ENCODE data around the gene DOCK3. TPM values are rescaled to one million over a fixed set of nuclear protein-coding genes. Genes with fewer than 3 reads are reported as not detected.
"Not testable (repeated sequence)": the region's sequence is repeated elsewhere in the genome, so short reads cannot be mapped to it uniquely, and the experiment has no call there.

Gene DOCK3
- total RNA-seq, 1 donor from 2014 or later, result 1.3 TPM

DNA sequence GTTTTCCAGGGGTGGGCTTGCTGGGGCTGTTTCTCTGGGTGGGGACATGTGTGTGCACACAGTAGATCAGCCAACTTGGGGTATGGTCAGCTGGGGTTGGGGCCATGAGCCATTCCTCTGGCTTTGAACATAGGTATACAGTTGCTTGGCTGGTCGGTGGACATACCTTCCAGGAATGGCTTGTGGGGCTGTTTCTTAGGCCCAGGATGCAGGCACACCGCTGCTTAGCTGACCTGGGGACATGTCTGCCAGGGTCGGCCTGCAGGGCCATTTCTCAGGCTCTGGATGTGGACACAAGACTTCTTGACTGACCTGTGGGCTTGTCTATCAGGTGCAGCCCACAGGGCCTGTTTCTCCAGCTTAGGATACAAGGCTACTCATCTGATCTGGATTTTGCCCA, 130.6 kb downstream of the DOCK3 start:
- DNase-seq (ENCODE audit: low spot score), result no peak

DNA sequence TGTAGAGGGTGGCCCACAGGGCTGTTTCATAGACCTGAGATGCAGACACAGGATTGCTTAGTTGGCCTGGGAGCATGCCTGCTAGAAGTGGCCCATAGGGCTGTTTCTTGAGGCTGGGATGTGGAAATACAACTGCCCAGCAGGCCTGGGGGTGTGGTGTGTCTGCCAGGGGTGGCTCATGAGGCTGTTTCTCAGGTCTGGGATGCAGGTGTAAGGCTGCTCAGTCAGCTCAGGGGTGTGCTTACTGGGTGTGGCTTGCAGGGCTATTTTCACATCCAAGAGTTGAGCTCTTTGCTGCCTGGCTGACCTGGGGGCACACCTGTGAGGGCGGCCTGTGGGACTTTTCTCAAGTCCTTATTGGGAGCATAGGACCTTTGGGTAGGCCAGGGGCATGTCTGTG, 131.3 kb downstream of the DOCK3 start:
- no peak for DNase-seq (ENCODE audit: low spot score)

DNA sequence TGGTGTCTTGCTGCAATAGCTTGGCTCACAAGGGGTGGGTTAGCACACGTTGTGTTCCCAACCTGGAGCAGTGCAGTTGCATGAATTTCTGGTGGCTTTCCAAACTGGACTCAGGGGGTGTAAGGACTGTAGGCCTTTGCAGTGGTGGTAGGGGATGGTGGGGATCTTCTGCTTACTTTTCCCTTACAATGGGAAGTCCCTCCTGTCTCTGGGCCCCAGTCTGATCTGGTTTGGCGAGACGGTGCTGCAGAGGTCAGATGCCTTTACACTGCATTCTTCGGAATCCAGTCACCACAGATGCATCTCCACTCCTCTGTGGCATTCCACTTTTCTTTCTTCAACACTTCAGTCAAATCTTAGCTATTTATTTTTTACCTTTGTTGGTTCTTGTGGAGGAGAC, 132.1 kb downstream of the DOCK3 start:
- DNase-seq (ENCODE audit: low spot score), result no peak

DNA sequence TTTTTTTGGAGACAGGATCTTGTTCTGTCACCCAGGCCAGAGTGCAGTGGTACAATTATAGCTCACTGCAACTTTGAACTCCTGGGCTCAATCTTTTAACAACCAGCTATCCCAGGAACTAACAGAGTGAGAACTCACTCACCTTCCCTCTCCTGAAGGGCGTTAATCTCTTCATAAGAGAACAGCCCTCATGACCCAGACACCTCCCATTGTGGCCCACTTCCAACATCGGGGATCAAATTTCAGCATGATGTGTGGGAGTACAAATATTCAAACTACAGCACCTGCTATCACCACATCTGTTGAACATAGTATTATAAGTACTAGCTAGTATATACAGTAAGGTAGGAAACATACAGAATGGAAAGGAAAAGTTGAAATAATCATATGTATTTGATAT, 132.5 kb downstream of the DOCK3 start:
- DNase-seq (ENCODE audit: low spot score), result no peak

DNA sequence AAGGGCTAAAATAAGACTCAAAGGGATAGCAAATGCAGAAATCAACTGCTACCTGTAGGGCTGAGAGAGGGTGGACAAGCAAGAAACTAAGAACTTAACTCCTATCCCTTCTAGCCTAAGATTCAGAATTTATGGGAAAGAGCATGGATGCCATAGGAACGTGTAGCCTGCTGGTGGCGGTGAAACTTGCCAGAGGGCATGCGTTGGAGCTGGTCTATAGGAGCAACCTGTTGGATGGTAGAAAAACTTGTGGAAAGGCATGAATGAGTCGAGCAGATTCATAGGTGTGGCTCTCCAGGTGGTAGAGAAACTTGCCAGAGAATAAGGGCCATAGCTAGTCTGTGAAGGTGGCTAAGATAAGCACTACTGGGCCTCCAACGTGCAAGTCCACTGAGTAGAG, 137.2 kb downstream of the DOCK3 start:
- DNase-seq (ENCODE audit: low spot score), result no peak

DNA sequence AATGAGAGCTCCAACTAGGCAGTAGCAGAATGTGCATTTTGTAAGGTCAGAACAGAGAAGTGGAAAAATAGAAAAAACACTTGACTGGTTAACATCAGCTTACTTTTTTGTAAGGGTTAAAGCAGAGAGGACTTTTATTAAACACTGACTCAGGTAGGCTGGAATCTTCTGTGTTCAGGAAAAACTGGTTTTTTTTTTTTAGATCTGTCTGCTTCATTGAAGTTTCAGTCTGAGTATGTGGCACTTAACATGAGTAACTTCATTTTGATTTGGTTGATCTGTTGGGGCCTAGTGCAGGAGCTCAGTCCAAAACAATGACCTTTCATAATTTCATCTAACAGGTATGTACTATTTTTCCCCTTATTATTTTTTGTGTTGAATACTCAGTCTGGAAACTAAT, 141.1 kb downstream of the DOCK3 start:
- no peak for DNase-seq (ENCODE audit: low spot score)

DNA sequence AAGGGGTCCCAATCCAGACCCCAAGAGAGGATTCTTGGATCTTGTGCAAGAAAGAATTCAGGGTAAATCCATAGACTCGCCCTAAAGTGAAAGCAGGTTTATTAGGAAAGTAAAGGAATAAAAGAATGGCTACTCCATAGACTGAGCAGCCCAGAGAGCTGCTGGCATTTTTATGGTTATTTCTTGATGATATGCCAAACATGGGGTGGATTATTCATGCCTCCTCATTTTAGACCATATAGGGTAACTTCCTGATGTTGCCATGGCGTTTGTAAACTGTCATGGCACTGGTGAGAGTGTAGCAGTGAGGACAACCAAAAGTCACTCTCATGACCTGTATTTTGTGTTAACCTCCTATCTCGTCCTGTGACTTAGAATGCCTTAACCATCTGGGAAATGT, 142.2 kb downstream of the DOCK3 start:
- no peak for DNase-seq (ENCODE audit: low spot score)

DNA sequence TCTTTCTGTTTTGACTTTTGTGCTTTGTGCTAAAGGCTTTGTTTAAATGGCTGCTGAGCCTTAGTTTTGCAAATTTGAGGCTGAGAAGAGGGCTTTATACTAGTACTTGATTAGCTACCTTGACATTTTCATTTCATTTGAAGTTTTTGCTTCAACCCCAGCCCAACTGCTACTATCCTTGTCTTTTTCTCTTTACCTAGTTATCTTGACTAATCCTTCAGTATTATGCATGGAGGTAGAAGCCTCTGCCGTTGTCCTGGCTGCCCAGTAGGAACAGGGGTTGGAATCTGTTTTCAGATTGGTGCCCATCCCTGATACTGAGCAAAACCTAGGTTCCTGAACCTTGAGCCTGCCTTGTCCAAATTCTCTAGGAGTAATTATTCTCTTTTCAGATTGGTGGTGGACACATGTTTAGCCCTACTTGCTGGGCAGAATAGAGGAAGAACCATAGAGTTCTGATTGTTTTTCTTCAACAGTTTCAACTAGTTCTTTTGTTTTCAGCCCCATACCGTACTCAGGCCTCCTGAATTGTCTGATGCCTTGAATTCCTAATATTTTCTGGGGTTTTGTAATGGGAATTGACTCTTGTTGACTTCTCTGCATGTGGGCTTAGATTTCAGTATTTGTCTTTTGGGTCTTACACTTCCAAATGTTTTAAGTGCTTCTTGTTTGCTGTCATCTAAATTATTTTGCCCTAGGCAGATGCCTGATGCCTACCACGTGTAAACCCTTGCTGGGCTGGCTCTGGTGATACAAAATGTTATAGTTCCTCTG, 143.2 kb downstream of the DOCK3 start:
- no peak for DNase-seq (ENCODE audit: low spot score)

DNA sequence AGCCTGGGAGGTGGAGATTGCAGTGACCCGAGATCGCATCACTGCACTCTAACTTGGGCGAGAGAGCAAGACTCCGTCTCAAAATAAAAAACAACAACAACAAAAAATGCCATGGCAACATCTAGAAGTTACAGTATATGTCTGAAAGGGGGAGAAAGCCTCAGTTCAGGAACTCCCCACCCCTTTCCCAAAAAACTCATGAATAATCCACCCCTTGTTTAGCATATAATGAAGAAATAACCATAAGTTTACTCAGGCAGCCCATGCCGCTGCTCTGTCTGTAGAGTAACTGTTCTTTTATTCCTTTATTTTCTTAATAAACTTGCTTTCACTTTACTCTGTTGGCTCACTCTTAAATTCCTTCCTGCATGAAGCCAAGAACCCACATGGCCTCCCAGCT, 145.2 kb downstream of the DOCK3 start:
- no peak for DNase-seq (ENCODE audit: low spot score)

DNA sequence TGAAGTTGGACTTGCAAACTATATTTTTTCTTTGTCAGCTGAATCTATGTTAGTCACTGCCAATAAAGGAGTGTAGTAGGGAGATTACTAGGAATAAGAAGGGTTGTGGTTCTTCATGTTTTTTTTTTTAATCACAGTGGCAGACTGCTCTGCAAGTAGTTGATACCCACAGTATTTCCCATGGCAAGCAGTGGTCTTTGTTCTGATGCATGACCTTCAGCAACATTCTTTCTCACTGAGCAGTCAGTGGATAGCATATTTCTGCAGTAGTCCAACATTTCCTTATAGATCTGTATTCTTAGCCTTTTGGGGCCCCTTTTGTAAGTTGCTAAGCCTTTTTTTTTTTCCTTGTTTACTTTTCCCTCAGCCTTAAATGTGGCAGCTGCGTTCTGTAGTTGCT, 151.1 kb downstream of the DOCK3 start:
- no peak for DNase-seq (ENCODE audit: low spot score)

DNA sequence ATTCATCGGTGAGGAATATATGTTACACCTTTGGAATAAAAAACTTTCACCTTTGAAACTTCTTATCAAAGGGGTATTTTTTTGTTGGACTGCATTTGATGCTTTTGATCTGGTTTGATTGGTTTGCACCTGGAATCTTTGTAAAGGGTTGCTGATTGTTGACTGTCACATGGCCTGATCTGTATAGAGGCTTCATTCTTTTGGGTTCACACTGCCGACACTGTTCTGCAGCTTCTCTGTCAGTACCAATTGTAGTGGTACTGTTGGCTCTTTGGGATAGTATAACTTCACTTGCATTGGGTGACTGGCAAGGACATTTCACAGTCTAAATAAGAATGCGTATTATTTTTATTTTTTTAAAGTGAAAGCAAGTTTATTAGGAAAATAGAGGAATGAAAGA, 155.7 kb downstream of the DOCK3 start:
- DNase-seq (ENCODE audit: low spot score), result no peak

DNA sequence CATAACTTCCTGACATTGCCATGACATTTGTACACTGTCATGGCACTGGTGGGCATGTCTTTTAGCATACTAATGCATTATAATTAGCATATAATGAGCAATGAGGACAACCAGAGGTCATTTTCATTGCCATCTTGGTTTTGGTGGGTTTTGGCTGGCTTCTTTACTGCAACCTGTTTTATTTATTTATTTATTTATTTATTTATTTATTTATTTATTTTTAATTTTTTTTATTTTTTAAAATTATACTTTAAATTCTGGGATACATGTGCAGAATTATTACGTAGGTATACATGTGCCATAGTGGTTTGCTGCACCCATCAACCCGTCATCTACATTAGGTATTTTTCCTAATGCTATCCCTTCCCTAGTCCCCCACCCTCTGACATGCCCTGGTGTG, 156.3 kb downstream of the DOCK3 start:
- not testable (repeated sequence) for DNase-seq (ENCODE audit: low spot score)

DNA sequence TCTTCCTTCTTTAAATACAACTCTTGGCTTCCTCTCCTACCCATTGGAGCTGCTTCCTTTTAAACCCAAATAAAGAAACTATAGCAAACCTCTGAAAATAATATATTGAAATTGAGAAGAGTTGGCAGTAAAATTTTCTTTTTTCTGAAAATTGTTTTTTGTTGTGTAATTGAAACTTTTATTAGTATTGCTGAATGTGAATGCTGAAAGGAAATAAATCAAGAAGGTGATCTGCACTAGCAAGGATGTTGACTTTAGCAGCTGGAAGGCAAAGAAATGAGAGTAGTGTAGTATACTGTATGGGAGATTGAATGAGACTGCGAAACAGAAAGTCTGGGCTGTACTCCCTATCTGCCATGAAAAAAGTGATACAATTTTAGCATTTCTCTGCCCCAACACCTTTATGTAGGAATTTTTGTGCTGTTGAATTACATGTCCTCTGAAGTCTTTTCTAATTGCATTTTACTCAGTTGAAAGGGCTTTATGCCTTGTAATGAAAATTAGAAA, 166.3 kb downstream of the DOCK3 start:
- DNase-seq (ENCODE audit: low spot score), result no peak

DNA sequence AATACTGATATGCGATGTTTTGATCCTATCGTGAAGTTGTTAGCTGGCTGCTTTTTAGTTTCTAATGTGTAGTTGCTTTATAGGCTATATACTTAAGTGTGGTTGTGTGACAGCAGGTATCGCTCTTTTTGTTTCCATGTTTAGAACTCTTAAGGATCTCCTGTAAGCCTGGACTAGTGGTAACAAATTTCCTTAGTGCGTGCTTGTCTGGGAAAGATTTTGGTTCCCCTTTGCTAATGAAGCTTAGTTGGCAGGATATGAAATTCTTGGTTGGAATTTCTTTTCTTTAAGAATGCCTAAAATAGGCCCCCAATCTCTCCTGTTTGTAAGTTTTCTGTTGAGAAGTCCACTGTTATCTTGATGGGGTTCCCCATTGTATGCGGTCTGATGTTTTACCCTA, 173.6 kb downstream of the DOCK3 start:
- DNase-seq (ENCODE audit: low spot score), result no peak

DNA sequence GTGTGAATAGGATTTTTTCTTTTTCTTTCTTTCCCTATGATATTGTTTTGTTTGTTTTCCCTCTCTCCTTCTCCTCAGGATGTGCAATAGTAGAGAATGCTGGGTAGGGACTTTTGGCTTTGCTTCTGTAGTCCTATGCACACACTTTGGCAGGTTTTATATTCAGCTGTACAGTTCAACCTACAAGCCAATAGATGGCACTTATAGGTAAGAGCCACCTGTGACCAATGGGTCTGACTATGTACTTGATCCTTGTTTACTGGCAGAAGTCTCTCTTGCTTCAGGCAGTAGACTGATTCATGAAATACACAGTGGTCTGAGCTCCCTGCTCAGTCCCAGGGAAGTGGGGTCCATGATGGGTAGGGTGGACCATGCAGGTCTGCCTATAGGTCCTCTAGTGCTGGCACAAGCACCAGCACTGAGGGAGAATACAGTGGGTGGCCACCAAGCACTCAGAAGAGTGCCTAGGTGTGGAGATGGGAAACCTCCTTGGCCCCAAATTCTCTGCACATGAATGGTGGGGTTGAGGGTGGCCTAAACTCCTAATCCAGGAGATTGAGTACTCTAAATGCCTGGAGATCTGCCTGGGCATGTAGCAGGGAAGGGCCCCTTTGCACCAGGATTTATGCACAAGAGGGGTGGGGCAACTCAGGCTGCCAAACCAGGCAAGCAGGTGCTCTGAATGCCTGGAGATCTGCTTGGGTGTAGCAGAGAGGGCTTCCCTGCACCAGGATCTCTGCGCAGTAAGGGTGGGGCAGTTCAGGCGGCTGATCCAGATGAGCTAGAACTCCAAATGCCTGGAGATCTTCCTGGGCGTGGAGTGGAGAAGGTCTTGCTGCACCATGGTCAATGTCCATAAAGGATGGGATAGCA, 176.1 kb downstream of the DOCK3 start:
- no peak for DNase-seq (ENCODE audit: low spot score)

DNA sequence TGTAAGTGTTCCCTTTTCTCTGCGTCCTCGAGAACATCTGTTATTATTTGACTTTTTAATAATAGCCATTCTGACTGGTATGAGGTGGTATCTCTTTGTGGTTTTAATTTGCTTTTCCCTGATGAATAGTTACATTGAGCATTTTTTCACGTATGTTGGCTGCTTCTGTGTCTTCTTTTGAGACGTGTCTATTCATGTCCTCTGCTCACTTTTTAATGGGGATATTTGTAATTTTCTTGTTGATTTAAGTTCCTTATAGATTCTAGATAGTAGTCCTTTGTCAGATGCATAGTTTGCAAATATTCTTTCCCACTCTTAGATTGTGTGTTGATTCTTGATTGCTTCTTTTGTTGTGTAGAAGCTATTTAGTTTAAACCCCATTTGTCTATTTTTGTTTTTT, 179.2 kb downstream of the DOCK3 start:
- no peak for DNase-seq (ENCODE audit: low spot score)

DNA sequence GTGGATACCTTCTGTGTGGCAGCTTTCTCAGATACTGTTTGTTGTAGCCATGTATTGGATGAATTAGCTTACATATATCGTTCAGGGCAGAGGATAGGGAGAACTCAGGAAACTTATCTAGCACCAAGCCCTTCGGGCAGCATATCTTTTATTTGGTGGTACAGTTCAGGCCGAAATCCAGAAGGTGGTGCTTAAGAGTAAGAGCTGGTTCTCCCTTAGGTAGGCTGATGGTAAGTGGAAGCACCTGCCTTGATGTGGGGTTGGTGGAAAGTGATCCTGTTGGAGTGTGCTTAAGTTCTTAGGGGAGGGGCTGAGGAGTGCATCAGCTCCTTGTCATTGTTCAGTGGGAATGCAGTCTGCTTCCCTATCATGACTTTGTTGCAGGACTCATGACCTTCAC, 187.5 kb downstream of the DOCK3 start:
- no peak for DNase-seq (ENCODE audit: low spot score)

DNA sequence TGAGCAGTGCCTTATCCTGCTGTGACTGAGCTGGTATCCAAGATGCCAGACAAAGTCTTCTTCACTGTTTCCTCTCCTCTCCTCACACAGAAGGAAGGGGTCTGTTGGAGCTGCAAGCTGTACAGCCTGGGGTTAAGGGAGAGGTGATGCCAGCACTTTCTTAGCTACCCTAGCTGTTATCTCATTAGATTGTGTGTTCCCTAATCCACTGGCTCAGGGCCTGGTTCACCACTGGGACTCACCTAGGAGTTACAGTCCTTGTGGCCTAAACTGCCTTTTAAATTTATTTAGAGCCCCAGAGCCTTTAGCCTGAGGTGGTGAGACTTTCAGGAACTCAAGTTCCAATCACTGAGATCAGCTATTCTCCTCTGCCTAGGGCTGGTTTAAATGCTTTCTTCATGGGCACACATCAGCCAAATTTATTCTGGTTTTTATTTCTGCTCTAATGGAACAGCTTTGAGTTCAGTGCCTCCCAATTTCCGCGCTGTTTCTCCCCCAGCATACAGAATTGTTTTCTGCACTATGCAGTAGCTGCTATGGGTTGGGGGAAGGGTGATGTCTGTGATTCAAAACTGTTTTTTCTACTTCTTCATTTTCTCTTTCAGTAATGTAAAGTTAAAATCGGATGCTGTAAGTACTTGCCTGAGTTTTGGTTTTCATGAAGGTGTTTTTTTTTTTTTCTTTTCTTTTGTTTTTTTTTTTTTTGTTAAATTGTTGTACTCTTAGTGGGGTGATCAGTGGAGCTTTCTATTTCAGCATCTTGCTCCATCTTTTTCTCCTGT, 198.8 kb downstream of the DOCK3 start:
- no peak for DNase-seq (ENCODE audit: low spot score)

DNA sequence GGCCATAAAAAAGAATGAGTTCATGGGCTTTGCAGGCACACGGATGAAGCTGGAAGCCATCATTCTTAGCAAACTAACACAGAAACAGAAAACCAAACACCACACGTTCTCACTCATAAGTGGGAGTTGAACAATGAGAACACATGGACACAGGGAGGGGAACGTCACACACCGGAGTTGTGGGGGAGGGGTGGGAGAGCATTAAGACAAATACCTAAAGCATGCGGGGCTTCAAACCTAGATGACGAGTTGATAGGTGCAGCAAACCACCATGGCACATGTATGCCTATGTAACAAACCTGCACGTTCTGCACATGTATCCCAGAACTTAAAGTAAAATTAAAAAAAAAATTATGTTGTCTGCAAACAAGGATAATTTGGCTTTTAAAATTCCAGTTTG, 200.1 kb downstream of the DOCK3 start:
- not testable (repeated sequence) for DNase-seq (ENCODE audit: low spot score)

DNA sequence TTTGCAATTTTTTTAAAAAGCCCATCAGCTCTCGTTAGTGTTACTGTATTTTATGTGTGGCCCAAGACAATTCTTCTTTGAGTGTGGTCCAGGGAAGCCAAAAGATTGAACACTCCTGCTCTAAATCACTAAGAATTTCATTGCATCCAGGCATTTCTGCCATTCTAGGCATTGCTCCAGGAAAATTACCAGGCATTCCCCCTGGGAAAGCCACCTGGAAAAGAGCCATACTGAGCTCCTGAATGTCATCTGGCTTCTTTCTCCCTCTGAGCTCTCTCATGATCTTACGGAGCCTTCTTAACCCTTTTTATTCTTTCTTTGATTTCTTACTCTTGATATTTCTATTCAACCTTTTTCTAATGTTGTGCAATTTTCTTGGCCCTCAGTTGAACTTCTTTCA, 202.2 kb downstream of the DOCK3 start:
- DNase-seq (ENCODE audit: low spot score), result no peak

DNA sequence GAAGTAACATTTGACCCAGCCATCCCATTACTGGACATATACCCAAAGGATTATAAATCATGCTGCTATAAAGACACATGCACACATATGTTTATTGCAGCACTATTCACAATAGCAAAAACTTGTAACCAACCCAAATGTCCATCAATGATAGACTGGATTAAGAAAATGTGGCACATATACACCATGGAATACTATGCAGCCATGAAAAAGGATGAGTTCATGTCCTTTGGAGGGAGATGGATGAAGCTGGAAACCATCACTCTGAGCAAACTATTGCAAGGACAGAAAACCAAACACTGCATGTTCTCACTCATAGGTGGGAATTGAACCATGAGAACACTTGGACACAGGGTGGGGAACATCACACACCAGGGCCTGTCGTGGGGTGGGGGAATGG, 208.0 kb downstream of the DOCK3 start:
- DNase-seq (ENCODE audit: low spot score), result not testable (repeated sequence)

DNA sequence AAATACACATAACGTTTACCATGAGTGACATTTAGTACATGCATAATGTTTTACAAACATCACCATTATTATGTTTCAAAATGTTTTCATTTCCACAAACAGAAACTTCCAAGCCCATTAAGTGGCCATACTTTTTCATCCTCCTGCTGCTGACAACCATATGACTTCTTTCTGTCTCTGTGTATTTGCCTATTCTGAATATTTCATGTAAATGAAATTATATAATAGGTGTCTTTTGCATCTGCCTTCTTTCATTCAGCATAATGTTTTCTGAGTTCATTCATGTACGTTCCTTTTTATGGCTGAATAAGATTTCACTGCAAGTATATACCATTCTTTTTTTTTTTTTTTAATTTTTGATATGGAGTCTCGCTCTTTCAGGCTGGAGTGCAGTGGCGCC, 209.0 kb downstream of the DOCK3 start:
- no peak for DNase-seq (ENCODE audit: low spot score)

Data from mucosa of gallbladder (tissue), 1 donor.